ENCODE measurements around the gene ANKRD33. TPM values are rescaled to one million over a fixed set of nuclear protein-coding genes. Genes with fewer than 3 reads are reported as not detected.

ANKRD33 gene
- total and polyA plus RNA-seq, 2 of the 13 experiments (the other 11 are each of a cell fraction or from before 2014, with no cell fraction given) = 0.04 TPM; not detected in 1

DNA sequence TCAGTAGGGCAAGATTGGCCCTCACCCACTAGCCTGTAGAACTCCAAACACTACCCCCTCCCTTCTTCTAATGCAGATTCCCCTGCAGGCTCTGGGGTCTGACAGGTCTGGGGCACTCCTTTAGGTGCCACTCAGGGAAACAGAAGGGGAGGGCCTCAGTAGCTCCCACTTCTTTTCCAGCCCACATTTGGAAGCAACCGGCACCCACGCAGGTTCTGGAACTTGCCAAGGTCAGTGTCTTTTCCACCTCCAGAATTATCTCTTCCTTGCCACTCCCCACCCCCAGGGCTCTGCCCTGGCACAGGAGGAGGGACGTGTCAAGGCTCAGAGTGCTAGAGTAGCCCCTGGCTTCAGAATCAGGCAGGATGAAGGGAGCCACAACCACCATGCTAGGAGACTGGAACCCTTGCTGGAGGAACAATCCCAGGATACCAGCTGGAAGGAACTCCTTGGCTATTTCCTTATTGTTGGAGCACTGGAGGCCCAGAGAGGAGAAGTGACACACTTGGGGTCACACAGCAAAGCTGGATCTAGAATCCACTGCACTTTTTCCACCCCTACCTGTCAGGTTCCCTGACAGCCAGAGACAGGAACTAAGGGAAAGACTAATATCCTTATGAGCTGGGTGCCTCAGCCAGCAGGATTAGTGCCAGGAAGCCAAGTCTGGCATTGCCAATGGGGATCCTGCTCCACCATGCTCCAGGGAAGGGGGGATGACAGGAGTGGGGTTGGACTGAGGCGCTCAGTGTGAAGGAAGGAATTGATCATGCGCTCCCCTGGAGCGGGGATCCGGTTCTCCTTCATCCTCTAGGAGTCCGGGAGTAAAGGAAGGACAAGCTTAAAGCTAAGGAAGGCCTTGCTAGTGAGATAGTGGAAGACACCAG lies 37.6 kb upstream of the ANKRD33 start:
- BruUV-seq (replicated peaks) = no TSS peak
- intact Hi-C loops (cut with micrococcal nuclease; ENCODE audit: unreplicated experiment) = no loop called here
- Histone ChIP-seq H2AFZ (ENCODE audit: low read length) (no peak overlapping the region), H3K4me2 (ENCODE audit: low read depth, low read length) (no peak overlapping the region), H3K79me2 (ENCODE audit: insufficient read depth, low read length) (no peaks in the 10 kb centered on the region), H3K36me3 (replicated peaks in 1 of 2; ENCODE audit: control insufficient read depth in 1 of 2, insufficient read depth in 2 of 2, low read length in 2 of 2) (no peaks in the 10 kb centered on the region), H3K27ac (ENCODE audit: extremely low read length, insufficient read depth, low read length) (no peak overlapping the region), H3K4me3 (replicated peaks in 1 of 3; ENCODE audit: insufficient read depth in 1 of 3, low read depth in 2 of 3, low read length in 3 of 3) (no peak overlapping the region), H3K27me3 (ENCODE audit: control insufficient read depth in 1 of 2, insufficient read depth in 2 of 2, low read length in 2 of 2) (peaks cover 0 to 9% of the 10 kb centered on the region in 2 experiments; a peak in 1 of 5 replicates), H4K20me1 (ENCODE audit: insufficient read depth, low read length) (no peaks in the 10 kb centered on the region), H3K9ac (ENCODE audit: insufficient read depth, low read depth, low read length) (no peak overlapping the region), H3K9me3 (ENCODE audit: low read length) (no peaks in the 10 kb centered on the region), H3K4me1 (ENCODE audit: insufficient read depth, low read length) (peaks cover 19% of the 10 kb centered on the region)
- WGBS (ENCODE audit: low lambda C conversion rate) = 81% methylated on average over 8 of the region's 8 CpGs
- DNase-seq (ENCODE audit: low spot score) = no peak
- ATAC-seq = no peak
- no peak for FAIRE-seq
- ChIA-PET POLR2A (interaction anchor here (1.2 to 2.4 kb wide), 2 partner anchors 14 to 126 kb away, joined by 4 to 14 read pairs; no protein-coding TSS in a partner anchor), CTCF (ENCODE audit: low intra/inter-chr PET ratio, low total read pairs) (interaction anchor here (1.8 kb wide), 1 partner anchor 25 kb away, joined by 5 read pairs; no protein-coding TSS in a partner anchor)
- in situ Hi-C loops (cut with HindIII; ENCODE audit: extremely low pct_ligation_motif_present, low pct_unique_long_range_greater_than_20kb) = no loop called here
- TF ChIP-seq ZBTB46 (CRISPR knock-in tag; IDR thresholded peaks at IDR 0.05; ENCODE audit: borderline replicate concordance) (no peak), SMYD3 (CRISPR knock-in tag; IDR thresholded peaks at IDR 0.05) (no peak), HDAC6 (IDR thresholded peaks at IDR 0.05; ENCODE audit: low read depth, low read length) (no peak), SIN3B (IDR thresholded peaks at IDR 0.05; ENCODE audit: low read length) (no peak), DR1 (CRISPR knock-in tag; IDR thresholded peaks at IDR 0.05) (no peak), SSRP1 (CRISPR knock-in tag; IDR thresholded peaks at IDR 0.05) (no peak), ZNF143 (CRISPR knock-in tag; IDR thresholded peaks at IDR 0.05) (no peak), MATR3 (CRISPR knock-in tag; IDR thresholded peaks at IDR 0.05) (no peak), ZSCAN22 (CRISPR knock-in tag; IDR thresholded peaks at IDR 0.05) (no peak), ZNF354B (CRISPR knock-in tag; IDR thresholded peaks at IDR 0.05) (no peak), ZNF350 (CRISPR knock-in tag; IDR thresholded peaks at IDR 0.05; ENCODE audit: borderline replicate concordance, low read depth) (no peak), ZNF17 (CRISPR knock-in tag; IDR thresholded peaks at IDR 0.05) (no peak), KDM6A (CRISPR knock-in tag; IDR thresholded peaks at IDR 0.05; ENCODE audit: low read depth) (no peak), ZNF672 (CRISPR knock-in tag; IDR thresholded peaks at IDR 0.05) (no peak), ZNF747 (CRISPR knock-in tag; IDR thresholded peaks at IDR 0.05; ENCODE audit: borderline replicate concordance) (no peak), MLXIP (CRISPR knock-in tag; IDR thresholded peaks at IDR 0.05; ENCODE audit: borderline replicate concordance) (no peak), XRCC5 (optimal IDR thresholded peaks at IDR 0.05; ENCODE audit: low read length) (no peak)
- TF ChIP-seq, protein P1, sequence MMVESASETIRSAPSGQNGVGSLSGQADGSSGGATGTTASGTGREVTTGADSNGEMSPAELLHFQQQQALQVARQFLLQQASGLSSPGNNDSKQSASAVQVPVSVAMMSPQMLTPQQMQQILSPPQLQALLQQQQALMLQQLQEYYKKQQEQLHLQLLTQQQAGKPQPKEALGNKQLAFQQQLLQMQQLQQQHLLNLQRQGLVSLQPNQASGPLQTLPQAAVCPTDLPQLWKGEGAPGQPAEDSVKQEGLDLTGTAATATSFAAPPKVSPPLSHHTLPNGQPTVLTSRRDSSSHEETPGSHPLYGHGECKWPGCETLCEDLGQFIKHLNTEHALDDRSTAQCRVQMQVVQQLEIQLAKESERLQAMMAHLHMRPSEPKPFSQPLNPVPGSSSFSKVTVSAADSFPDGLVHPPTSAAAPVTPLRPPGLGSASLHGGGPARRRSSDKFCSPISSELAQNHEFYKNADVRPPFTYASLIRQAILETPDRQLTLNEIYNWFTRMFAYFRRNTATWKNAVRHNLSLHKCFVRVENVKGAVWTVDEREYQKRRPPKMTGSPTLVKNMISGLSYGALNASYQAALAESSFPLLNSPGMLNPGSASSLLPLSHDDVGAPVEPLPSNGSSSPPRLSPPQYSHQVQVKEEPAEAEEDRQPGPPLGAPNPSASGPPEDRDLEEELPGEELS (CRISPR knock-in tag; IDR thresholded peaks at IDR 0.05) = no peak
